ENCODE measurements around the gene PTPRN2.
"Not testable (repeated sequence)": the region's sequence is repeated elsewhere in the genome, so short reads cannot be mapped to it uniquely, and the experiment has no call there.

Gene PTPRN2

DNA sequence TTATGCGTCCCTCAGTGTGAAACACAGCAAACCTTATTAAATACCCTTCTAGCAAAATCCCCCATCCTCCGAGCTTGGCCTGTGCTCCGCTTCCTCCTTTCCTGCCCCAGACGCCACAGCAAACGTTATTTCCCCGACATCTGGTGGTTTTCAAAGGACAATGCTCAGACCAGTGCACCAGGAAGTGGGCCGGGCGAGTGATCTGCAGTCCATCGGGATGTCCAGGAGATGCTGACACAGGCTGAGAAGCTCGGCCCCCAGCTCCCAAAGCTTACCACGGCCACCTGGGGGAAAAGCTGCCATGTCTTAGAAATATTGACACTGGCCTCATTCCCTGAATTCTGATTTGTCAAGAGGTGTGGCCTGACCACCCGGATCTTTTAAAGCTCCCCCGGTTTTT, 129.5 kb downstream of the PTPRN2 start:
- DNase-seq: no peak

DNA sequence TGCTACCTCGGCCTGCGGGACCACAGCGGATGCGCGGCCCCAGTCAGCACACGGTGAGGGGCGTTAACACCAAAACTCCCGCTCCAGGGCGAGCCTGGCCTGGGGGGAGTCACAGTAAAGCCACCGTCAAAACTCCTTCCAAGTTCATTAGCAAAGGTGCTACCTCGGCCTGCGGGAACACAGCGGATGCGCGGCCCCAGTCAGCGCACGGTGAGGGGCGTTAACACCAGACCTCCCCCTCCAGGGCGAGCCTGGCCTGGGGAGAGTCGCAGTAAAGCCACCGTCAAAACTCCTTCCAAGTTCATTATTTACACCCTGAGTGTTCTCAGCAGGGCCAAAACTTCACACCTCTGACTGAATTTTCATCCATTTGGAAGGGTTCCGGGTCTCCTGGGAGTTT, 130.0 kb downstream of the PTPRN2 start:
- not testable (repeated sequence) for DNase-seq

GRCh38 chr7:158454631-158455030, 133.0 kb downstream of the PTPRN2 start:
- no peak for DNase-seq

GRCh38 chr7:158453663-158454062, 134.0 kb downstream of the PTPRN2 start:
- no peak for DNase-seq

- no peak for DNase-seq
Observed at GRCh38 chr7:158452331-158452730, 135.3 kb downstream of the PTPRN2 start.

- peak; percentile 75 for DNase-seq
Observed at GRCh38 chr7:158450476-158451124, 137.0 kb downstream of the PTPRN2 start.

- DNase-seq: no peak
Observed at GRCh38 chr7:158449942-158450341, 137.7 kb downstream of the PTPRN2 start.

DNA sequence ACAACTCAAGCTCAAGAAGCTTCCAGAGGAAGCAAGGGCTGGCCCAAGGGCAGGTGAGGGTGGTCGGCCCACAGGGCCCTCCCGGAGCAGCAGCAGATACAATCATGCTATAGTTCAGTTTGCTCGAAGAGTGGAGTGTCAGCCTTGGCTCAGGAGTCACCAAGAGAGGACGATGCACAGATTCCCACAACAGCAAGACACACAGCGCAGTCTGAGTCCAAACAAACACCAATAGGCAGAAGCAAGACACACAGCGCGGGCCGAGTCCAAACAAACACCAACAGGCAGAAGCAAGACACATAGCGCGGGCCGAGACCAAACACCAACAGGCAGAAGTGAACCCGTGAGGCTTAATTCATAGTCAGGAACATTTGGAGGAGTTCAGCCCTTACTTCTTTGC, 138.4 kb downstream of the PTPRN2 start:
- no peak for DNase-seq

DNA sequence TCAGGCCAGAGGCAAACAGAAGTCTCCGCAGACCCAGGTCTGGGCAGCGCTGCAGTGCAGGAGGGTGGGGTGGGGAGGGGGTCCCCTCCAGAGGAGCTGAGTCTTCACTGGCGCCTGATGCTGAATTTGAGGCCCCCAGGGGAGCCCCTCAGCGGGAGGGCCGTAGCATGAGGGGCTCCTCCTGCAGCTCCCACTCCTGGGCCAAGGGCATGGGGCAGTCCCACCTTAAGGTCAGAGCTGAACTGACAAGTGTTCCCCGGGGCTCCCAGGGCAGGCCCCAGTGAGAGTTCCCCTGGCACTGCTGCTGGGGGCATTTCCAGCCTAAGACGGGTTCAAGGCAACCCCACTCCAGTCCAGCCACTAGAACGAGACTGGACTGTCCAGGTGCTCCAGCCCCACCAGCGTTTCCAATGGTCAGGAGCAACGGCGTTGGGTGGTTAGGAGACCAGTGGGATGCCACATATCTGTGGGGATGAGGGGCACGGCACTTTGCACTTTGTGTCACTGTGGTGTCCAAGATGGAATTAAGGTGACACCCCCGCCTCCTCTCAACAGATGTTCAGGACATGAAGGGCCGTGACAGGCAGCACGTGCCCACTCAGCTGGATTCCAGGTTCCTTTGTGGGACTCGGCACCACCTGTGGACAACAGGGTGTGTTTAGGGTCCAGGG, 139.1 kb downstream of the PTPRN2 start:
- no peak for DNase-seq

DNA sequence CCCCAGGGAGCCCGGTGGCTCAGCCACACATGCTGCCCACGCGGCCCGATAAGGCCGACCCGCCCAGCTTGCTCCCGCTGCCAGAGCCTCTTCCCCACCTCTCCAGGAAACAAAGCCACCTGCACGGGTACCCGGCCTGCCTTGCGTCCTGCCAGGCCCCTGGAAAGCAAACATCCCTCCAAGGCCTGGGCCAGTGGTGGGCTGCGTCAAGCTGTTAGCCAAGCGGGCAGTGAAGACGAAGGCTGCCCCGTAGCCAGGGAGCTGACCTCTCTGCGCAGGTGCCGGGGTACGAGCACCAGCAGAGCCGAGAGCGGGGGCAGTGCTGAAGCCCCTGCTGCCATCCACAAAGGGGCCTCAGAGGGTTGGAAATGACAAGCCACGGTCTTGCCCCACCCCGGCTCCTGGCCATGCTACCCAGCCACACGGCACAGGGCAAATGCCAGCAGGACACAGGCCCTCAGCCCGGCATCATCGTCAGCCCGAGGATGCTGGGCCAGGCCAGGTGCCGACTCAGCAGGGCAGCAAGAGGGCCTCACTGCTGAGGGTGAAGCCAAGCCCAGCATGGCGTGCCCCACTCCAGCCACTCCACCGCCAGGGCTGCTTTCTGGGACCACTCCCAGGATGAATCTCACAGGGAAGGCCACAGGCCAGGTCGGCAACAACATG, 140.0 kb downstream of the PTPRN2 start:
- no peak for DNase-seq

DNA sequence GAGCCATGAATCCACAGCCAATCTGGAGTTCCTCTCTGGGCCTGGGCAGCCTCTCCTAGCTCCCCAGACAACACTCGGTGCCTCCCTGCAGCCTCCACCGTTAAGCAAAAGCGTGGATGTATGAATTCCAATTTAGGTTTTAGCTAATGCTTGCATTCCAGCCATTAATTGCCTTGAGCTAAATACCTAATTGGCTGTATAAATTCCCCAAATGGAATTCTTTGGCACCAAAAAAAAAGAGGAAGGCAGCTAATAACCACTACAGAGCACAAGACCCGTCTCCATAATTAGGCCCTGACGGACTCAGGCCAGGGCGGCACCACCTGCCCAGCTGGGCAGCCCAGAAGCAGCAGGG, 140.5 kb downstream of the PTPRN2 start:
- DNase-seq: no peak

DNA sequence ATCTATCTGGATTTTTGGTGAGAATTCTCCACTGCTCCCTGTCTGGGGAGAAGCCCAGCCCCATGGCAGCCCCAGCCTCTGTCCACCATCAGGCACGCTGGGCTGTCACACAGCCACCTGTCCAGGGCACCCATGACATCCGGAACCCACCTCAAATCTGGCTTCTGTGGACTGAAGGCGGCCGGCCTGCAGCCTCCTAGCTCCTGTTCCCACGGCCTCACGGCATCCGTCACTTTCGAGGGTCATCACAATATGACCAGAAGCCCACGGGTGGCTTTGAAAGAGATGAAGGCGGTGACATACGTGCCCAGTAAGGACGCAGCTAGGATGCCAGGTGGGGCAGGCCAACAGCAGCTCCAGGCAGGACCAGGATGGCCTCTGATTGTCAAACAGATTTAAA, 140.9 kb downstream of the PTPRN2 start:
- no peak for DNase-seq

- no peak for DNase-seq
Observed at GRCh38 chr7:158446281-158446680, 141.3 kb downstream of the PTPRN2 start.

DNA sequence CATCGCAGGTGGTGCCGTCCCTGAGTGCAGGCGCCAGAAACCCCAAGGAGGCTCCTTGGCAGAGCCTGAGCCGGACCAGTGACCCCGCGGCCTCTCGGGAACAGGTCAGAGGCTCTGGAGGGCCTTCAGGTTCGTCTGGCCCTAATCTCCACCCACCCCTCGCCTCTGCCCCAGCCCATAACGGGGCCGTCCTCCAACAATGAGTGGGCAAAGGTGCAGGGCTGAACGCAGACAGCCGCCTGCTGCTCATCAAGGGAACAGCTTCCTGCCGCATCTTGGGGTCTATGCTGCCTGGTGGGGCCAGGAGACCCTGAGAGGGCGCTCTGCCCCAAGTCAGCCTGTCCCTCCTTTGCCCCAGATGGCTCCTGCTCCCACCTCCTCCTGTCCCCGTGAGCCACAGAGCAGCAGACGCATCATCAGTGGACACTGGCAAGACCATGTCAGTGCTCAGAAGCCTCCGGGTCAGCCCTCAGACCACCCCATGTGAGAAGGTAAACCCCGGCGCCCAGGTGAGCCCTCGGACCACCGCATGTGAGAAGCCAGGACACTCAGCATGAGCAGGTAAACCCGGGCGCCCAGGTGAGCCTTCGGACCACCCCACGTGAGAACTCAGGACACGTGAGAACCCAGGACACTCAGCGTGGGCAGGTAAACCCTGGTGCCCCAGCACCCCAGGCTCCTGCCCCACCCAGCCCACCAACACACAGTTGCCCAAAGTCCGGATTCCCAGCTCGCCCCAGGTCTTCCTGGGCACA, 142.0 kb downstream of the PTPRN2 start:
- no peak for DNase-seq

DNA sequence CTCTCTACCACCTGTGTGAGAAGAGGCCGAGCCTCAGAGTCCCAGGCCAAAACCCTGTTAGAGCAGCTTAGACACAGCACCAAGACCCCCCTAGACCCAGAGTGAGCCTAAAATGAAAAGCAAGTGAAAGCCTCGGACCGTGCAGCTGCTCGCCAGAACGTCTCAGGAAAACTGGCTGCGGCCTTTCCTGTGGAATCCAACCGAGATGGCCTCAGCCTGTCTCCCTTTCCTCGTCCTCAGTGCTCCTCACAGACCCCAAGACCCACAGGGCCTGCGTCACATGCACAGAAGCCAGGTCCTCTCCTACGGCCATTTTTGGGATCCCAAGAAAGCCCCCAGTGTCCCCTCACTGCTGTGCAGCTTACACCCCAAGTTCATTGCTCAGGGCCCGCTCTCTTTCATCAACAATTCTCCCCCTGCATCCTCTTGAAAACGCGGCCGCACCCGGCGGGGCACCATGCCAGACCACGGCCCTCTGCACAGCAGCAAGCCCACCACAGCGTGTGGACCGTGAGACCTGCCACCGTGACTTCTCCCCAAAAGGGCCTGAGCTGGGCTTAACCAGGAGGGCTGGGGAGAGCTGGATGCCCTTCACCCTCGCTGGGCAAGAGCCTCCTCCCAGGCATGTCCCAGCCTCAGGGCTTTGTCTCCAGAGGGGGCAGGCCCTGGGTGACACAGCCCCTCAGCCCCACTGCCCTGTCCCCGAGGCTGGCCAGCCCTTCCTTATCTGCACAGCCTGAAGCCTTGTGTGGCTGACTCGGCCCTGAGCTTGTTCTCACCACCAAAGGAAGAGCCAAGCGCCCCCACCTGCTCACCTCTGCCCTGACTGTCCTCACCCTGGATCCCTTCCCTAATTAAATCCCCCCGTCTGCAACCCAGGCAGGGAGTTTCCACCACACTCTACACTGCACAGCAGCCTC, 142.9 kb downstream of the PTPRN2 start:
- no peak for DNase-seq

DNA sequence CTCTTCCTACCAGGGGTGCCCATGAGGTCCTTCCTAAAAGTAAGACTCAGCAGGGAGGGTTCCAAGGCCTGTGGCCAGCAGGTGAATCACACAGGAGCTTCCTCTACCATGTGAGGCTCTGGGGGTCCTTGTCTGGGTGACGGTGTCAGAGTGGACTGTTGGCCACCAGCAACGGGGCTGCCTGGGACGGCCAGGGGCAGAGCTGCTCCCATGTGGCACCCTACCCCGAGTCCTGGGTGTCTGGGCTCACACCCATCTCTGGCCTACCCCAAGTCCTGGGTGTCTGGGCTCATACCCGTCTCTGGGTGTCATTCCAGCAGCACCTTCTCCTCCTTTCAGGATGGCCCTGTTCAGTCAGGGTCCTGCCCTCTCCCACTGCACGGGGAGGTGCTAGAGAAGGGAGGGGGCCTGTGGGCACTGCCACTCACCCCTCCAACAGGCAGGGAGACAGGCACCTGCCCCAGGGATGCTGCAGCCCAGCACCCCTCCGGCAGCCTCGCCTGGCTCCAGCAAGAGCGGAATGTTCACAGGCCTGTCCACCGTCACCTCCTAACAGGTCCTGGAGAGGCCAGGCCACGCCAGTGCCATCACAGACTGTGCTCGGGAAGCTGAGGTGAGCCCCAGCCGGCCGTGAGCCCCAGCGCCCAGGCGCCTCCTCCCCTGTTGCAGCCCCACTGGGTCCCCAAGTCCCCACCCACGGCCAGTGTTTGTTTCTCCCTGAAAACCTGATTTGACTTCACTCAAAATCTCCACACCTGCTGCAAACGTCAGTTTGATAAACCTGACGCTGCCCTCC, 143.7 kb downstream of the PTPRN2 start:
- DNase-seq: no peak

DNA sequence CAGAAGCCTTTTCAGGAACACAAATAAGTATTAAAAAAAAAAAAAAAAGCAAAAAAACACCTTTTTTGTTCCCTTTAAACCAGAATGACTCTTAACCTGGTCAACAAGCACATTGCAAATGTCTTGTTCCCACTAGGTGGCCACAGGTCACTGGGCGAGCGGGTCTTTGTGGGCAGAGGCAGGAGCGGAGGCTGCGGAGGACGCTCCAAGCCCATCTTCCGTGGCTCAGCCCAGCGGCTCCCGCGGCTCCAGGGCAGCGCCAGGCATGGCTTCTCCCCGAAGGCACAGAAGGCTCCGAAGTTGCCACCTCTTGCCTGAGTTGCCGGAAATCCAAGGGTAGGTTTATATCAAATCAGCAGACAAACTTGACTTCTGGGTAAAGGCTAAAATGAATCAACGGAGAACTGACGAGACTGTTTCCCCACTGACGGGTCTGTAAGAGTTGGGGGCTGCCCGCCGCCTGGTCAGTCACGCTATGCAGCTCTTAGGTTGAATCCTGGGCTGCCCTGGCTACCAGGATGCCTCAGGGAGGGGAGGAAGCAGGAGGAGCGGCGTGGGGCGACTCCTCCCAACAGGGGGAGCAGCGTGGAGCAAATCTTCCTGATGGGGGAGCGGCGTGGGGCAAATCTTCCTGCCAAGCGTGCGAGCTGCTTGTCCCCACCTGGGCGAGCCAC, 144.5 kb downstream of the PTPRN2 start:
- DNase-seq: no peak

DNA sequence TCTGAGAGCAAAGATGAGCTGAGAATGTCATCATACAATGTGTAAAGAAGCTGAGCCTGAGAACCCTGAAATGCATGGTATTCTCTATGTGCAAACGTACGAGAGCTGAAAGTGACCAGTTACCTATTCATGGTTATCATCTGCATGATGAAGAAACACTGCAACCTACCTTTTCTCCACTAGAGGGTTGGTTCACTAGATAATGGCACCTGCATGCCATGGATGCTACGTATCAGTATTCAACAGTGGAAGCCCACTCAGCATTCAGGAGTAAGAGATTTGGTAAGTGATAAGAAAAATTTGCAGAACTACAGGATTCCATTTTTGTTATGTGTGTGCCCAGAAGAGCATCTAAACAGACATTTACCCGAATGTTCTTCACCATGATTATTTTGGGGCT, 145.4 kb downstream of the PTPRN2 start:
- no peak for DNase-seq

DNA sequence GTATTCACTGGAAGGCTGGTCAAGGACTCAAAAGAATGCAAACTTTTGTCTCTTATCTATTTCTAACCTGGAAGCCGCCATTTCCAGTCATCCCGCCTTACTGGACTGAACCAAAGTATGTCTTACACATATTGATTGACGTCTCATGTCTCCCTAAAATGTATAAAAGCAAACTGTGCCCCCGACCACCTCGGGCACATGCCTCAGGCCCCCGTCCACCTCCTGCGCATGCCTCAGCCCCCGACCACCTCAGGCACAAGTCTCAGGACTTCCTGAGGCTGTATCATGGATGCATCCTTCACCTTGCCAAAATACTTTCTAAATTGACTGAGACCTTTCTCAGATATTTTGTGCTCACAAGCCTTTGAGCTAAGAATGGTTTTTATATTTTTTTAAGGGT, 148.6 kb downstream of the PTPRN2 start:
- no peak for DNase-seq

DNA sequence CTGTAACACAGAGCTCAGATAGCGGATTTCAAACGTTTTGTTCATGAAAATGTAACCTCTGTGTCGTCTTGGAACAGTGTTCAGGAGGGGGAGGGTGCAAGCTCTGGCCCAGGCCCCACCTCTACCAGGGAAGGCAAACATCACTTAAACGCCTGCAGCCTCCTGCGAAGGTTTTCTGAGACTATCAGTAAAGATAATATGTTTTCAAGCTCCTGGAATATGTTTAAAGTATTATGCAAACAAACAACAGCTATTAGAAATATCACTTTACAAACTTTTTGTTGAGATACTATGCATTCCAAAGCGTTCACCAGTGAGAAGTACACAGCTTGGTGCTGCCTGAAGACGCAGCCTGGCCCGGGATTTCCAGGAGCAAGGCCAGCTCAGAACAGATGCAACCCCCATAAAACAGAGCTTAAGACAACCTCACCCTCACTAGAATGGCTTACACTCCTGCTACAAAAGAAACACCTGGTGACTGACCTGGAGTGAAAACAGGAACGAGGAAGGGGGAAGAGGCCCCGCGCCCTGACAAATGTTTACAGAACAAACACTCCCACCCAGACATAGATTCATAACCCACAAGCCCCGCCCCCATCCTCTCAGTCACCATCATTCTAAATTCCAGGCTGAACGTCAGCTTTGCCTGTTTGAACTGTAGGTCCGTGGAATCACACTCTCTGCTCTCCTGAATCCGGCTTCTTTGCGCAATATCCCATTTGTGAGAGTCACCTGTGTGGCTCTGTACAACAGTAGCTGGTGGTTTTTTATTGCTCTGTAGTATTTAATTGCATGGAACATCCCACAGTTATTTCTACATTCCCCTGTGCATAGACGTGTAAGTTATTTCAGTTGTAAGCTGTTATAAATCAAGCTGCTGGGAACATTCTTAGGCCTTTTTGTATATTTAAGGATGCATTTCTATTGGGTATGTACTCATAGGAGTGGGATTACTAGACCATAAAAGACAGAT, 155.0 kb downstream of the PTPRN2 start:
- DNase-seq: peak; percentile 92

Measured in NCI-H510A (cell line).